GM23338 (cell line): ENCODE data around the gene ARHGEF19.

ENCODE experiments used
- CREB1 ChIP-seq: fragments of 250-450 bp; sonication (Bioruptor Pico); IDR thresholded peaks from 2 replicates; pipeline ENCODE4 v1.5.0; 2020; ENCODE audit warnings: low read depth, mild to moderate bottlenecking, moderate library complexity
- CTCF ChIP-seq, 2 experiments: fragments of 200-600 bp in 1 of 2; sonication (generic) in 1 of 2; conservative IDR thresholded peaks; 2 replicates each; pipeline versions ENCODE4 v1.5.1 to v1.6.1; 2016 to 2017; ENCODE audit warnings: antibody characterized with exemption in 2 of 2, low read depth in 2 of 2, mild to moderate bottlenecking in 2 of 2, moderate library complexity in 1 of 2
- ETS1 ChIP-seq: IDR thresholded peaks from 2 replicates; pipeline ENCODE4 v1.6.1; 2016; ENCODE audit warnings: antibody characterized with exemption
- EZH2 ChIP-seq: fragments of 200-600 bp; sonication (generic); IDR thresholded peaks from one replicate; pipeline ENCODE4 v1.8.0; 2017; ENCODE audit warnings: antibody characterized with exemption, mild to moderate bottlenecking, low read depth; ENCODE audit not compliant: unreplicated experiment
- EZH2phosphoT487 ChIP-seq: fragments of 200-600 bp; sonication (generic); IDR thresholded peaks from one replicate; pipeline ENCODE4 v1.8.1; 2018; ENCODE audit warnings: antibody characterized with exemption; ENCODE audit not compliant: unreplicated experiment
- JUNB ChIP-seq: IDR thresholded peaks from one replicate; pipeline ENCODE4 v1.6.1; 2016; ENCODE audit warnings: antibody characterized with exemption; ENCODE audit not compliant: unreplicated experiment
- NANOG ChIP-seq: IDR thresholded peaks from 2 replicates; pipeline ENCODE4 v1.6.1; 2016; ENCODE audit warnings: antibody characterized with exemption, borderline replicate concordance
- POLR2AphosphoS5 ChIP-seq: IDR thresholded peaks from 2 replicates; pipeline ENCODE4 v1.6.1; 2016; ENCODE audit warnings: antibody characterized with exemption, low read depth
- REST ChIP-seq: IDR thresholded peaks from one replicate; pipeline ENCODE4 v1.6.1; 2018; ENCODE audit warnings: antibody characterized with exemption; ENCODE audit not compliant: unreplicated experiment
- ZNF114 ChIP-seq: fragments of 250-450 bp; sonication (Bioruptor Pico); IDR thresholded peaks from 2 replicates; pipeline ENCODE4 v1.5.0; 2020; ENCODE audit warnings: mild to moderate bottlenecking, moderate library complexity
- ZNF331 ChIP-seq: fragments of 250-450 bp; sonication (Bioruptor Pico); IDR thresholded peaks from 2 replicates; pipeline ENCODE4 v1.5.0; 2020; ENCODE audit warnings: low read depth, mild to moderate bottlenecking, moderate library complexity
- ZNF462 ChIP-seq: fragments of 250-450 bp; sonication (Bioruptor Pico); IDR thresholded peaks from 2 replicates; pipeline ENCODE4 v1.5.0; 2020; ENCODE audit warnings: mild to moderate bottlenecking, moderate library complexity

- TF ChIP-seq CTCF (conservative IDR thresholded peaks at IDR 0.05; ENCODE audit: low read depth in 2 of 2) (no peak), JUNB (no peak), CREB1 (no peak), EZH2 (no peak), REST (no peak), EZH2phosphoT487 (no peak), POLR2AphosphoS5 (no peak), ETS1 (no peak), ZNF462 (CRISPR knock-in tag) (no peak), ZNF331 (no peak), NANOG (no peak), ZNF114 (no peak)
Measured at GRCh38 chr1:16153096-16153998, 59.1 kb downstream of the ARHGEF19 start.
